ENCODE results near the gene KIAA0232. TPM values are rescaled to one million over a fixed set of nuclear protein-coding genes. Genes with fewer than 3 reads are reported as not detected.

Gene KIAA0232
- total RNA-seq, 1 donor from 2014 or later, result 27.2 TPM

- no peak for TF ChIP-seq CTCF (IDR thresholded peaks at IDR 0.05; ENCODE audit: unreplicated experiment)
- no peak overlapping the region for H3K27ac Mint-ChIP-seq (ENCODE audit: unreplicated experiment)
- H3K9me3 Mint-ChIP-seq (ENCODE audit: unreplicated experiment), result no peaks in the 10 kb centered on the region
- H3K4me1 Mint-ChIP-seq (ENCODE audit: unreplicated experiment), result peaks cover 2% of the 10 kb centered on the region
- no peak for DNase-seq (ENCODE audit: low spot score)
- peaks cover 9% of the 10 kb centered on the region for H3K36me3 Mint-ChIP-seq (ENCODE audit: low read depth, unreplicated experiment)
- H3K4me3 Mint-ChIP-seq (ENCODE audit: unreplicated experiment), result no peak overlapping the region
- H3K27me3 Mint-ChIP-seq (ENCODE audit: unreplicated experiment), result peaks cover 3% of the 10 kb centered on the region
Observed at GRCh38 chr4:6799091-6799490, 16.6 kb downstream of the KIAA0232 start.

- DNase-seq (ENCODE audit: low spot score), result no peak
- TF ChIP-seq CTCF (IDR thresholded peaks at IDR 0.05; ENCODE audit: unreplicated experiment), result no peak
- peaks cover 2% of the 10 kb centered on the region for H3K4me1 Mint-ChIP-seq (ENCODE audit: unreplicated experiment)
- no peak overlapping the region for H3K4me3 Mint-ChIP-seq (ENCODE audit: unreplicated experiment)
- no peaks in the 10 kb centered on the region for H3K36me3 Mint-ChIP-seq (ENCODE audit: low read depth, unreplicated experiment)
- H3K9me3 Mint-ChIP-seq (ENCODE audit: unreplicated experiment), result no peaks in the 10 kb centered on the region
- no peak overlapping the region for H3K27ac Mint-ChIP-seq (ENCODE audit: unreplicated experiment)
- peaks cover 2% of the 10 kb centered on the region for H3K27me3 Mint-ChIP-seq (ENCODE audit: unreplicated experiment)
Observed at GRCh38 chr4:6802025-6802424, 19.5 kb downstream of the KIAA0232 start.

- Mint-ChIP-seq H3K4me1 (ENCODE audit: unreplicated experiment) (peaks cover 2% of the 10 kb centered on the region), H3K27ac (ENCODE audit: unreplicated experiment) (no peak overlapping the region), H3K4me3 (ENCODE audit: unreplicated experiment) (no peak overlapping the region), H3K36me3 (ENCODE audit: low read depth, unreplicated experiment) (no peaks in the 10 kb centered on the region), H3K9me3 (ENCODE audit: unreplicated experiment) (no peaks in the 10 kb centered on the region), H3K27me3 (ENCODE audit: unreplicated experiment) (peaks cover 2% of the 10 kb centered on the region)
- TF ChIP-seq CTCF (IDR thresholded peaks at IDR 0.05; ENCODE audit: unreplicated experiment), result no peak
- no peak for DNase-seq (ENCODE audit: low spot score)
Observed at GRCh38 chr4:6802626-6803025, 20.1 kb downstream of the KIAA0232 start.

- no peaks in the 10 kb centered on the region for H3K36me3 Mint-ChIP-seq (ENCODE audit: low read depth, unreplicated experiment)
- no peak overlapping the region for H3K4me3 Mint-ChIP-seq (ENCODE audit: unreplicated experiment)
- peaks cover 2% of the 10 kb centered on the region for H3K4me1 Mint-ChIP-seq (ENCODE audit: unreplicated experiment)
- no peak for DNase-seq (ENCODE audit: low spot score)
- no peak for TF ChIP-seq CTCF (IDR thresholded peaks at IDR 0.05; ENCODE audit: unreplicated experiment)
- H3K27ac Mint-ChIP-seq (ENCODE audit: unreplicated experiment), result no peak overlapping the region
- peaks cover 2% of the 10 kb centered on the region for H3K27me3 Mint-ChIP-seq (ENCODE audit: unreplicated experiment)
- H3K9me3 Mint-ChIP-seq (ENCODE audit: unreplicated experiment), result no peaks in the 10 kb centered on the region
Observed at GRCh38 chr4:6803246-6803645, 20.7 kb downstream of the KIAA0232 start.

- no peak overlapping the region for H3K4me3 Mint-ChIP-seq (ENCODE audit: unreplicated experiment)
- peaks cover 2% of the 10 kb centered on the region for H3K4me1 Mint-ChIP-seq (ENCODE audit: unreplicated experiment)
- peaks cover 2% of the 10 kb centered on the region for H3K27me3 Mint-ChIP-seq (ENCODE audit: unreplicated experiment)
- no peak for TF ChIP-seq CTCF (IDR thresholded peaks at IDR 0.05; ENCODE audit: unreplicated experiment)
- H3K27ac Mint-ChIP-seq (ENCODE audit: unreplicated experiment), result no peak overlapping the region
- H3K9me3 Mint-ChIP-seq (ENCODE audit: unreplicated experiment), result no peaks in the 10 kb centered on the region
- no peaks in the 10 kb centered on the region for H3K36me3 Mint-ChIP-seq (ENCODE audit: low read depth, unreplicated experiment)
- DNase-seq (ENCODE audit: low spot score), result no peak
Observed at GRCh38 chr4:6804082-6804752, 21.7 kb downstream of the KIAA0232 start.

Measured in endothelial cell (in vitro differentiated cells).